Left ventricle myocardium inferior (tissue), 1 donor: Measurements from ENCODE around the gene ESRRG. TPM values are rescaled to one million over a fixed set of nuclear protein-coding genes. Genes with fewer than 3 reads are reported as not detected.
A peak's percentile ranks its signal among the peaks of the same experiment; 100 is the strongest.

Experiments used
- DNase-seq: peaks from one replicate; pipeline ENCODE4 v3.0.0-alpha.2; 2020
- H3K27ac ChIP-seq: fragments of 200-600 bp; replicated peaks from 2 replicates; pipeline ENCODE4 v1.8.0; 2021
- H3K27me3 ChIP-seq: fragments of 200-600 bp; 2 replicates; pipeline ENCODE4 v1.8.0; 2021; ENCODE audit warnings: low read depth
- H3K36me3 ChIP-seq: fragments of 200-600 bp; 2 replicates; pipeline ENCODE4 v1.8.0; 2021
- H3K4me1 ChIP-seq: fragments of 200-600 bp; 2 replicates; pipeline ENCODE4 v1.8.0; 2021
- H3K4me3 ChIP-seq: fragments of 200-600 bp; 2 replicates; pipeline ENCODE4 v1.8.0; 2021; ENCODE audit warnings: mild to moderate bottlenecking, moderate library complexity
- H3K9me3 ChIP-seq: fragments of 200-600 bp; replicated peaks from 2 replicates; pipeline ENCODE4 v1.8.0; 2021
- CTCF ChIP-seq: fragments of 200-600 bp; IDR thresholded peaks from 2 replicates; pipeline ENCODE4 v1.8.0; 2021; ENCODE audit warnings: antibody characterized with exemption, mild to moderate bottlenecking, borderline replicate concordance
- intact Hi-C: fragments of 100-400 bp; cut with micrococcal nuclease; formaldehyde crosslinking; loops from one replicate; pipeline ENCODE4 v1.11.0; 2022
- total RNA-seq: library from RNA; stranded (reverse); fragmentation: NEBNext Ultra II Directional; extraction: Animal tissue kit (Norgen Biotek cat#: 25700); gene quantifications from one replicate; pipeline ENCODE4 v1.2.1, GENCODE V29; 2021
- donor health status: DM: no; HTN: yes; CAD: no; lungs with severe emphysema.

ESRRG gene
- total RNA-seq, 1 donor from 2014 or later = 58.5 TPM

- Histone ChIP-seq H3K9me3 (no peaks in the 10 kb centered on the region), H3K4me1 (peaks cover 18% of the 10 kb centered on the region), H3K36me3 (no peaks in the 10 kb centered on the region), H3K27me3 (peaks cover 32% of the 10 kb centered on the region), H3K4me3 (peak overlapping the region; percentile 65), H3K27ac (peak overlapping the region; percentile 72)
- DNase-seq = no peak
- intact Hi-C loops = no loop called here
- TF ChIP-seq CTCF = no peak
Measured at GRCh38 chr1:216722821-216723220, 408 bp downstream of the ESRRG start.

- Histone ChIP-seq H3K27me3 (peaks cover 32% of the 10 kb centered on the region), H3K4me1 (peaks cover 25% of the 10 kb centered on the region), H3K27ac (peak overlapping the region; percentile 72), H3K36me3 (no peaks in the 10 kb centered on the region), H3K4me3 (peak overlapping the region; percentile 65), H3K9me3 (no peaks in the 10 kb centered on the region)
- intact Hi-C loops = no loop called here
- no peak for DNase-seq
- no peak for TF ChIP-seq CTCF
Measured at GRCh38 chr1:216721863-216722262, 1.4 kb downstream of the ESRRG start.

- peak overlapping the region; percentile 65 for H3K4me3 ChIP-seq
- H3K27me3 ChIP-seq = peaks cover 27% of the 10 kb centered on the region
- no peak for TF ChIP-seq CTCF
- no peak for DNase-seq
- no peaks in the 10 kb centered on the region for H3K36me3 ChIP-seq
- intact Hi-C loops = no loop called here
- H3K9me3 ChIP-seq = no peaks in the 10 kb centered on the region
- peaks cover 31% of the 10 kb centered on the region for H3K4me1 ChIP-seq
- peak overlapping the region; percentile 72 for H3K27ac ChIP-seq
Measured at GRCh38 chr1:216721062-216721461, 2.2 kb downstream of the ESRRG start.

- intact Hi-C loops = no loop called here
- no peaks in the 10 kb centered on the region for H3K27me3 ChIP-seq
Measured at GRCh38 chr1:216711712-216712111, 11.5 kb downstream of the ESRRG start.

GRCh38 chr1:216710598-216711333, 12.5 kb downstream of the ESRRG start:
- H3K36me3 ChIP-seq = no peaks in the 10 kb centered on the region
- TF ChIP-seq CTCF = no peak
- intact Hi-C loops = no loop called here
- no peaks in the 10 kb centered on the region for H3K9me3 ChIP-seq
- no peaks in the 10 kb centered on the region for H3K27me3 ChIP-seq
- peak overlapping the region; percentile 51 for H3K27ac ChIP-seq
- DNase-seq = no peak
- peak overlapping the region; percentile 33 for H3K4me3 ChIP-seq
- peaks cover 51% of the 10 kb centered on the region for H3K4me1 ChIP-seq

More at GRCh38 chr1:216711712-216712111, 11.5 kb downstream of the ESRRG start:
- no peaks in the 10 kb centered on the region for H3K9me3 ChIP-seq
- H3K27ac ChIP-seq = no peak overlapping the region
- H3K36me3 ChIP-seq = no peaks in the 10 kb centered on the region
- no peak for DNase-seq
- H3K4me1 ChIP-seq = peaks cover 56% of the 10 kb centered on the region
- no peak for TF ChIP-seq CTCF
- no peak overlapping the region for H3K4me3 ChIP-seq
